SK-N-MC (cell line): Measurements from ENCODE around the gene STRBP.

Experiments
- EZH2 ChIP-seq: fragments of 200-600 bp; sonication (generic); IDR thresholded peaks from one replicate; pipeline ENCODE4 v1.6.1; 2017; ENCODE audit warnings: antibody characterized with exemption
- FOXP2 ChIP-seq: optimal IDR thresholded peaks from 2 replicates; pipeline ENCODE3; 2011; ENCODE audit warnings: mild to moderate bottlenecking, moderate library complexity; ENCODE audit not compliant: insufficient read depth; ENCODE audit errors: extremely low read length, control extremely low read depth
- POLR2AphosphoS5 ChIP-seq: IDR thresholded peaks from 2 replicates; pipeline ENCODE4 v1.6.1; 2012; ENCODE audit warnings: mild to moderate bottlenecking, low read depth, low read length, borderline replicate concordance

DNA sequence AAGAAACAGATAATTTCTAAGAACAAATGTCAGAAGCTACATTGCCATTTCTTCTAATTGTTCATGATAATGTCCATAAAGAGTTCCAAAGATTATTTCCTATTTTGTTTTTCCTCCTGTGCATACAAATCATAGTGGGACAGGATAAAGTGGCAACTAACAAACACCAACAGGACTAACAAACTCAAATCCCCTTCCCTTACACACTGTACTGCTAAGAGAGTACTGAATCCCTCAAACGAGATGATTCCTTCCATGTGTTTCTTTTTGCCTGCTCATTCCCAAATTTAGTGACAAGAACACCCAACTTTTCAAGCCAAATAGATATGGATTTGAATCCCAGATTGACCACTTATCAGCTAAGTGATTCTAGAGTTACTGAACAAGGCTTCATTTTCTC, 15.2 kb downstream of the STRBP start:
- TF ChIP-seq EZH2 (no peak), POLR2AphosphoS5 (no peak), FOXP2 (no peak)
